OCI-LY1 (cell line): ENCODE measurements around the gene APBB1IP.

Experiments
- H2AFZ ChIP-seq: fragments of 200-600 bp; sonication (generic), shearing (Covaris generic); 2 replicates; pipeline ENCODE4 v1.6.0; 2014; ENCODE audit warnings: antibody characterized with exemption, mild to moderate bottlenecking, low read length
- H3F3A ChIP-seq: fragments of 200-600 bp; sonication (generic), shearing (Covaris generic); 2 replicates; pipeline ENCODE4 v1.6.0; 2014; ENCODE audit warnings: mild to moderate bottlenecking, antibody characterized with exemption, low read length, moderate library complexity; ENCODE audit not compliant: insufficient read depth
- H3K27ac ChIP-seq: fragments of 200-600 bp; sonication (generic); 2 replicates; pipeline ENCODE4 v1.5.1; 2014; ENCODE audit warnings: low read length, mixed run types, mild to moderate bottlenecking, low read depth; ENCODE audit not compliant: poor library complexity, severe bottlenecking
- H3K27me3 ChIP-seq: fragments of 200-600 bp; sonication (generic); 2 replicates; pipeline ENCODE4 v1.6.0; 2014; ENCODE audit warnings: antibody characterized with exemption, mild to moderate bottlenecking, low read length, moderate library complexity; ENCODE audit not compliant: insufficient read depth
- H3K36me3 ChIP-seq: fragments of 200-600 bp; sonication (generic); 2 replicates; pipeline ENCODE4 v1.6.1; 2014; ENCODE audit warnings: mild to moderate bottlenecking, antibody characterized with exemption, low read length, moderate library complexity, mixed read lengths; ENCODE audit not compliant: insufficient read depth
- H3K4me1 ChIP-seq: fragments of 200-600 bp; sonication (generic); 2 replicates; pipeline ENCODE4 v1.5.1; 2014; ENCODE audit warnings: mild to moderate bottlenecking, low read length, moderate library complexity; ENCODE audit not compliant: insufficient read depth, severe bottlenecking
- H3K4me2 ChIP-seq: fragments of 200-600 bp; sonication (generic), shearing (Covaris generic); 2 replicates; pipeline ENCODE4 v1.6.1; 2014; ENCODE audit warnings: low read length
- H3K4me3 ChIP-seq: fragments of 200-600 bp; sonication (generic); 2 replicates; pipeline ENCODE4 v1.5.1; 2014; ENCODE audit warnings: low read length, low read depth, mild to moderate bottlenecking, mixed read lengths; ENCODE audit not compliant: poor library complexity, severe bottlenecking
- H3K79me2 ChIP-seq: fragments of 200-600 bp; shearing (Covaris generic); 2 replicates; pipeline ENCODE4 v1.6.1; 2016; ENCODE audit warnings: mixed run types, low read length, mixed read lengths; ENCODE audit not compliant: insufficient read depth
- H3K9ac ChIP-seq: fragments of 200-600 bp; sonication (generic), shearing (Covaris generic); 2 replicates; pipeline ENCODE4 v1.6.1; 2014; ENCODE audit warnings: mild to moderate bottlenecking, low read length, mixed read lengths
- H3K9me2 ChIP-seq: fragments of 200-600 bp; sonication (generic), shearing (Covaris generic); 2 replicates; pipeline ENCODE4 v1.6.1; 2014; ENCODE audit warnings: low read depth, mild to moderate bottlenecking, low read length, mixed read lengths
- H3K9me3 ChIP-seq: fragments of 200-600 bp; shearing (Covaris generic); 2 replicates; pipeline ENCODE4 v1.6.1; 2014; ENCODE audit warnings: low read length, mixed read lengths
- H4K20me1 ChIP-seq: fragments of 200-600 bp; sonication (generic), shearing (Covaris generic); 2 replicates; pipeline ENCODE4 v1.6.0; 2016; ENCODE audit warnings: mild to moderate bottlenecking, low read length; ENCODE audit not compliant: insufficient read depth
- EZH2 ChIP-seq: fragments of 200-600 bp; sonication (generic), shearing (Covaris generic); IDR thresholded peaks from 2 replicates; pipeline ENCODE4 v1.8.0; 2017; ENCODE audit warnings: borderline replicate concordance, mixed run types, mild to moderate bottlenecking, antibody characterized with exemption, low read length, moderate library complexity, mixed read lengths
- TF ChIP-seq, protein P1 (sequence below): fragments of 200-600 bp; sonication (generic), shearing (Covaris generic); IDR thresholded peaks from 2 replicates; pipeline ENCODE4 v1.5.1; 2017; ENCODE audit warnings: mild to moderate bottlenecking, antibody characterized with exemption, low read length, moderate library complexity, mixed read lengths

Gene APBB1IP

DNA sequence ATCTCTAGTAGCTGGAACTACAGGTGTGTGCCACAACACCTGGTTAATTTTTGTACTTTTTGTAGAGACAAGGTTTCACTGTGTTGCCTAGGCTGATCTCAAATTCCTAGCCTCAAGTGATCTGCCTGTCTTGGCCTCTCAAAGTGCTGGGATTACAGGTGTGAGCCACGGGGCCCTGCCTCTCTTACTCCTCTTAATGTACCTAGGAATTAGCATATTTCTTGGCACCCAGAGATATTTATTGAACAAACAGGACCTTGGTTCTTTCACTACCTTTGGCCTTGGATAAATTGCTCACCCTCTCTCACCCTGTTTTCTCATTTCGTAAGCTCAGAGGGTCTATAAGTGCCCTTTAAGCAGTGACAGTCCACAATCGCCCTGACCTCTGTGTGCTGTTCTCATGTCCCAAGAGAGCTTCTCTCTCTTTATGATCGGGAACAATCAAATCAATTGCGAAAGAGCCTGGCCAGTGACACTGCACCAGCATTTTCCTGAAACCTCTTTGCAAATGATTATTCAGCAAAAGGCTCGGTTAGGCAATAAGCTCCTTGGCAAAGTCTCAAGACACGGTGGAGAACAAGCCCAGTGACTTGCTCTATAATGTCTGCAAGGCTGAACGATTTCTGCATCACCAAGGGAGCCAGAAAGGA, 117.7 kb downstream of the APBB1IP start:
- no peak overlapping the region for H3K4me2 ChIP-seq
- H3K79me2 ChIP-seq = no peaks in the 10 kb centered on the region
- H3K9ac ChIP-seq = no peak overlapping the region
- no peaks in the 10 kb centered on the region for H3K27me3 ChIP-seq
- no peaks in the 10 kb centered on the region for H3K4me1 ChIP-seq
- no peak overlapping the region for H3K27ac ChIP-seq
- no peak overlapping the region for H3K4me3 ChIP-seq
- H3F3A ChIP-seq = no peaks in the 10 kb centered on the region
- H3K9me3 ChIP-seq = no peaks in the 10 kb centered on the region
- H2AFZ ChIP-seq = no peak overlapping the region
- H3K9me2 ChIP-seq = no peaks in the 10 kb centered on the region
- H3K36me3 ChIP-seq = peaks cover 97% of the 10 kb centered on the region
- H4K20me1 ChIP-seq = no peaks in the 10 kb centered on the region
- TF ChIP-seq, protein P1, sequence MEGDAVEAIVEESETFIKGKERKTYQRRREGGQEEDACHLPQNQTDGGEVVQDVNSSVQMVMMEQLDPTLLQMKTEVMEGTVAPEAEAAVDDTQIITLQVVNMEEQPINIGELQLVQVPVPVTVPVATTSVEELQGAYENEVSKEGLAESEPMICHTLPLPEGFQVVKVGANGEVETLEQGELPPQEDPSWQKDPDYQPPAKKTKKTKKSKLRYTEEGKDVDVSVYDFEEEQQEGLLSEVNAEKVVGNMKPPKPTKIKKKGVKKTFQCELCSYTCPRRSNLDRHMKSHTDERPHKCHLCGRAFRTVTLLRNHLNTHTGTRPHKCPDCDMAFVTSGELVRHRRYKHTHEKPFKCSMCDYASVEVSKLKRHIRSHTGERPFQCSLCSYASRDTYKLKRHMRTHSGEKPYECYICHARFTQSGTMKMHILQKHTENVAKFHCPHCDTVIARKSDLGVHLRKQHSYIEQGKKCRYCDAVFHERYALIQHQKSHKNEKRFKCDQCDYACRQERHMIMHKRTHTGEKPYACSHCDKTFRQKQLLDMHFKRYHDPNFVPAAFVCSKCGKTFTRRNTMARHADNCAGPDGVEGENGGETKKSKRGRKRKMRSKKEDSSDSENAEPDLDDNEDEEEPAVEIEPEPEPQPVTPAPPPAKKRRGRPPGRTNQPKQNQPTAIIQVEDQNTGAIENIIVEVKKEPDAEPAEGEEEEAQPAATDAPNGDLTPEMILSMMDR = no peak
- TF ChIP-seq EZH2 = no peak

DNA sequence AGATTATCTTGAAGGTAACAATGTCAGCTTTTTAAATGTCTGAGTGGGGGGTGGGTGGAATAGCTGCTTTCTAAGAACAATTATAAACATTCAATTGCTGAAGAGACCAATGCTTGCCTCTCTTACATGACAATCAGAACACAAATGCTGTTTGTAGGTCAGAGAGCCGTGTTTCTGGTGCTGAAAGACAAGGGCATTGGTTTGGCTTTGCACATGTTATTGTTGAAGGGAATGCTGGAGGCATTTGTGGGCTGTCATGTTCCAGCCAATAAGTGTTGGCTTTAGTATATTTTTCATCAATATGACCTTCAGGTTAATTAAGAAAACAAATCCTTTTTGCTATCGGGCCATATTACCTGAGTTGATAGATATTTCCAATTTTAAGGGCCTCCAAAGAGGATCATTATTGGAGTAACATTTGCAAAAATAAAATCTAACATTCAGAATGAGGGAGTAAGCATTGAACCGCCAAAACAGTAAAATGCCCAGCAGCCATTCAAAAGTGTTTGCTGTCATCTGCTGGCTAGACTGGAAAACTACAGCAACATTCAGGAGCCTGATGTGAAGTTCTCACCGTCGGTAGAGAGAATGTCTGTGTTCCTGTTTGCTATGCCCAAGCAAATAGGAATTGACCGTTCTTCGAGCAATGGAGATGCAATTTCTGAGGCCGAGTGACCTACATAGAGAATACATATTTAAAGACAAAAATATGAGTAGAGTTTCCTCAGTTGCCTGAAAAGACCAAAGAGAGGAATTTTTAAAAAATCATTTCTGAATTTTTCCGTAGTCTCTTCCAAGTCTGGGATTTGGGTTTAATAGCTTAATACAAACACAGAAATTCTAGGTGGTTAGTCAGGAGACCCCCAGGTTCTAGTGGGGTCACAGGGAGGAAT, 118.9 kb downstream of the APBB1IP start:
- no peak overlapping the region for H3K4me3 ChIP-seq
- H3K4me2 ChIP-seq = no peak overlapping the region
- no peaks in the 10 kb centered on the region for H3K4me1 ChIP-seq
- H4K20me1 ChIP-seq = no peaks in the 10 kb centered on the region
- no peaks in the 10 kb centered on the region for H3K79me2 ChIP-seq
- TF ChIP-seq EZH2 = no peak
- TF ChIP-seq, protein P1 = peak; percentile 84
- no peaks in the 10 kb centered on the region for H3K9me2 ChIP-seq
- H2AFZ ChIP-seq = no peak overlapping the region
- H3F3A ChIP-seq = no peaks in the 10 kb centered on the region
- H3K27ac ChIP-seq = no peak overlapping the region
- H3K9me3 ChIP-seq = no peaks in the 10 kb centered on the region
- no peak overlapping the region for H3K9ac ChIP-seq
- H3K27me3 ChIP-seq = no peaks in the 10 kb centered on the region
- peaks cover 95% of the 10 kb centered on the region for H3K36me3 ChIP-seq

DNA sequence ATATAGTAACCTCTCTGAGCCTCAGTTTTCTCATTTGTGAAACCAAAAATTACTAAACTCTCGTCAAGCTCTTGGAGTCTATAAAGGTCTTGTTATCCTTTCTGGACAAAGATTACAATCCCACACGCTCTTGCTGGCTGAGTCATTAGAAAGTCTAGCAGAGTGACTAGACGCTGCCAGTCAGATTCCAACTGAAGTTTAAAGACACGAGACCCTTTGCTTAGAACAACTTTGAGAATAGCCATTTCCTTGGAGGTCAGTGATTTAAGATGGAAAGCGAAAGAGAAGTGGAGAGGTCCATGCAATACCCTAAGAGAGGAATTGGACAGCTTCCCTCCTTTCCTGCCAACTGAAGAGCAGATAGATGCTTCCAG, 119.5 kb downstream of the APBB1IP start:
- Histone ChIP-seq H3K4me1 (no peaks in the 10 kb centered on the region), H3K27me3 (no peaks in the 10 kb centered on the region), H3K9ac (no peak overlapping the region), H3K9me2 (no peaks in the 10 kb centered on the region), H3K4me2 (no peak overlapping the region), H3K4me3 (no peak overlapping the region), H3K27ac (no peak overlapping the region), H4K20me1 (no peaks in the 10 kb centered on the region), H3K9me3 (no peaks in the 10 kb centered on the region), H3K79me2 (no peaks in the 10 kb centered on the region), H2AFZ (no peak overlapping the region), H3F3A (no peaks in the 10 kb centered on the region), H3K36me3 (peaks cover 95% of the 10 kb centered on the region)
- TF ChIP-seq, protein P1 = no peak
